Right atrium auricular region (tissue), 2 donors: ENCODE data around the gene CADM1. TPM values are rescaled to one million over a fixed set of nuclear protein-coding genes. Genes with fewer than 3 reads are reported as not detected.

Experiments used
- DNase-seq: peaks from one replicate; pipeline ENCODE4 v3.0.0-alpha.2; 2019; ENCODE audit warnings: low spot score
- H3K27ac ChIP-seq, 2 donors: fragments of 200-600 bp; sonication (generic); 1 replicate in 1 of 2; 2 replicates in 1 of 2; pipeline ENCODE4 v1.5.1; 2016 to 2019
- H3K27me3 ChIP-seq, 2 donors: fragments of 200-600 bp; sonication (generic); one replicate each; pipeline versions ENCODE4 v1.5.1 to v1.6.0; 2017 to 2019
- H3K36me3 ChIP-seq: fragments of 200-600 bp; sonication (generic); one replicate; pipeline ENCODE4 v1.5.1; 2016
- H3K4me1 ChIP-seq, 2 donors: fragments of 200-600 bp; sonication (generic); one replicate each; pipeline versions ENCODE4 v1.5.1 to v1.6.0; 2017 to 2019
- H3K4me3 ChIP-seq, 2 donors: fragments of 200-600 bp; sonication (generic); 1 replicate in 1 of 2; 2 replicates in 1 of 2; pipeline ENCODE4 v1.5.1; 2017 to 2019; ENCODE audit warnings: mild to moderate bottlenecking in 1 of 2, moderate library complexity in 1 of 2
- H3K9me3 ChIP-seq, 2 donors: fragments of 200-600 bp; sonication (generic); one replicate each; pipeline ENCODE4 v1.5.1; 2019
- total RNA-seq, 2 donors: library from RNA; depleted of rRNA; stranded (reverse); fragments of >200 nt; gene quantifications; one replicate each; pipeline ENCODE4 v1.1.0, GENCODE V29; 2016
- TF ChIP-seq, protein P1 (sequence below), 2 donors: fragments of 200-600 bp; sonication (generic); IDR thresholded peaks; one replicate each; pipeline ENCODE4 v1.5.1; 2019; ENCODE audit warnings: antibody characterized with exemption in 2 of 2

Gene CADM1
- total RNA-seq, 2 donors from 2014 or later, result 19.8 to 33.9 TPM

DNA sequence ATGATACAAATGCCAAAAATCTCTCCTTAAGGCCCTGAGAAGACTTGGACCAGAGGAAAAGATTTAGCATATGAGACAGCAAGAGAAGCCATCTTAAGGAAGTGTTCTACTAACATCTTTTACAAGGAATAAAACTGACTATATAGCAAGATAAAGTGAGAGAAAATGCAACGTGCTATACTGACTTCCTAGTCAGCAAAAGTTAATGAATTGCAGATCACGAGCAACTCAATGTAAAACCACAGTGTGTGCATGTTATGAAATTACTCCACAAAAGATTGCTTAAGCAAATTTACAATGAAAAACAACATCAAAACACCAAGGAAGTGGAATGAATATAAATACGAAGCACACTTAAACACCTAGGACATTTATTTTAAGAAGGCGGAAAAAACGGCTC, 187.5 kb downstream of the CADM1 start:
- H3K27ac ChIP-seq, result no peak overlapping the region
- H3K36me3 ChIP-seq, result no peaks in the 10 kb centered on the region
- no peaks in the 10 kb centered on the region for H3K9me3 ChIP-seq
- no peak overlapping the region for H3K4me3 ChIP-seq
- TF ChIP-seq, protein P1, sequence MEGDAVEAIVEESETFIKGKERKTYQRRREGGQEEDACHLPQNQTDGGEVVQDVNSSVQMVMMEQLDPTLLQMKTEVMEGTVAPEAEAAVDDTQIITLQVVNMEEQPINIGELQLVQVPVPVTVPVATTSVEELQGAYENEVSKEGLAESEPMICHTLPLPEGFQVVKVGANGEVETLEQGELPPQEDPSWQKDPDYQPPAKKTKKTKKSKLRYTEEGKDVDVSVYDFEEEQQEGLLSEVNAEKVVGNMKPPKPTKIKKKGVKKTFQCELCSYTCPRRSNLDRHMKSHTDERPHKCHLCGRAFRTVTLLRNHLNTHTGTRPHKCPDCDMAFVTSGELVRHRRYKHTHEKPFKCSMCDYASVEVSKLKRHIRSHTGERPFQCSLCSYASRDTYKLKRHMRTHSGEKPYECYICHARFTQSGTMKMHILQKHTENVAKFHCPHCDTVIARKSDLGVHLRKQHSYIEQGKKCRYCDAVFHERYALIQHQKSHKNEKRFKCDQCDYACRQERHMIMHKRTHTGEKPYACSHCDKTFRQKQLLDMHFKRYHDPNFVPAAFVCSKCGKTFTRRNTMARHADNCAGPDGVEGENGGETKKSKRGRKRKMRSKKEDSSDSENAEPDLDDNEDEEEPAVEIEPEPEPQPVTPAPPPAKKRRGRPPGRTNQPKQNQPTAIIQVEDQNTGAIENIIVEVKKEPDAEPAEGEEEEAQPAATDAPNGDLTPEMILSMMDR (IDR thresholded peaks at IDR 0.05), result no peak
- no peaks in the 10 kb centered on the region for H3K4me1 ChIP-seq
- DNase-seq, result no peak
- H3K27me3 ChIP-seq, result no peaks in the 10 kb centered on the region

DNA sequence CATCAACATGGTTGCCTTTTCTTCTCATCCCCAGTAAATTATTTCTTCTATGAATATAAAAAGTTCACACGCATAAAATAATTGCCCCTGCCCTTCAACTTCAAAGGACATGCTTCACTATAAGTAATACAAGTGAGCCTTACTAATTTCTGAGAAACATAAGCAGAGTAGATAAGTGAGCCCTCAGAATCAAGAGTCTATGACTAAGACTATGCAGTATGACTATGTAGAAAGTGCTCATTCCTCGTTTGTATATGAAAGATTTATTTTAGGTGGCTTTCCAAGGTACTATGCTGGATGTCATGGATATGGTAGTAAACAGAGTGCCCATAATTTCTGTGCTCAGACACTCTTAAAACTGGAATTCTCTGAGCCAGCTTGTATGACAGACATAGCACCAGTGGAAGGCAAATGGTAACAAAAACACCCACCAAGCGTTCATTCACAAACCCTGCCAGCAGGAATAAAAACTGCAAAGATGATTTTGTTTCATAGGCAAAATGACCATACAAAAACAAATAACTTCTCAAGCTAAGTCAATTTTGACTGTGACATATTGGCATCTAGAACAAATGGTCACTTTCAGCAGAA, 189.8 kb downstream of the CADM1 start:
- H3K4me1 ChIP-seq, result no peaks in the 10 kb centered on the region
- H3K27me3 ChIP-seq, result no peaks in the 10 kb centered on the region
- H3K9me3 ChIP-seq, result no peaks in the 10 kb centered on the region
- H3K4me3 ChIP-seq, result no peak overlapping the region
- no peaks in the 10 kb centered on the region for H3K36me3 ChIP-seq
- TF ChIP-seq, protein P1 (IDR thresholded peaks at IDR 0.05), result no peak
- no peak overlapping the region for H3K27ac ChIP-seq
- DNase-seq, result no peak

DNA sequence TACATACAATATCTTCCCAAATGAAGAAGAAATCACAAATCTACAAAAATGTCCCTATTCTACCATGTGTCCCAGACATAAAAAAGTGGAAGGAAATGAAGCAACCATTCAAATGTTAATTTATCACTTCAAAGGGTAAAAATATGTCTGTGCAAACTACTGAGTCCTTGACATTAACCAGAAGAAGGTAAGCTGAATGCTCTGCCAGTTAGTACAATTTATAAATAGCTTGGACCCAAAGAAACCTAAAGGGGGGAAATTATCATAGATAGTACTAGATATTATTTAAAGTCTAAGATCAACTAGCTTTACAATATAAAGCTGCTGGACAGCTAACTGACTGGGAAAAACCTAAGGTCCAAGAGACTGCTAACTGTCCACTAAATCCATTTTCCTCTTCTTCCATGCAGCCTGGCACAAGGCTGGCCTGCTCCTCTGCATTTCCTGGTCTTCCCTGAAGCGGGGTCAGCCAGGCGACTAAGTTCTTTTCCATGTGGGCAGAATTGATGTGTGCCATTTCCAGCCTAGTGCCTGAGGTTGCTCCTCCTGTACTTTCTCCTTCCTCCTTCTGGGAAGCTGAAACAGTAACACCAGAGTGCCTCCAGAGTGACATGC, 190.9 kb downstream of the CADM1 start:
- no peaks in the 10 kb centered on the region for H3K4me1 ChIP-seq
- no peaks in the 10 kb centered on the region for H3K9me3 ChIP-seq
- no peaks in the 10 kb centered on the region for H3K27me3 ChIP-seq
- H3K27ac ChIP-seq, result no peak overlapping the region
- no peak for DNase-seq
- no peaks in the 10 kb centered on the region for H3K36me3 ChIP-seq
- H3K4me3 ChIP-seq, result no peak overlapping the region
- TF ChIP-seq, protein P1 (IDR thresholded peaks at IDR 0.05), result no peak

DNA sequence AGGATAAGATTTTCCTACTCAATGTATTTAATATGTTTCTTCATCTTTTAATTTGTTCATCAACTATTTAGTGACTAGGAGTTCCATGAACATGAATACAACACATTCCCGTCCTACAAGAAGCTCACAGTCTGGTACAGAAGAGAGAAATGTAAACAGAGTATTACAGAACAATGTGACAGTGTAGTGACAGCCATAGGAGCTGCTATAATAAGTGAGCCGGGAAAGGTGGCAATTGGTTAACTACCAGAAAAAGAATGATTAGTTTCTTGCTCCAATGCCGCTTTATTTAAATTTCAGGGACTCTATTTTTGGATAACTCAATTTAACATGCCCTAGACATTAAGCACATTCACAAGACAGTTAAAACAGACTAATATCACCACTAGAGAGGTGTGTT, 192.3 kb downstream of the CADM1 start:
- DNase-seq, result no peak
- TF ChIP-seq, protein P1 (IDR thresholded peaks at IDR 0.05), result no peak

DNA sequence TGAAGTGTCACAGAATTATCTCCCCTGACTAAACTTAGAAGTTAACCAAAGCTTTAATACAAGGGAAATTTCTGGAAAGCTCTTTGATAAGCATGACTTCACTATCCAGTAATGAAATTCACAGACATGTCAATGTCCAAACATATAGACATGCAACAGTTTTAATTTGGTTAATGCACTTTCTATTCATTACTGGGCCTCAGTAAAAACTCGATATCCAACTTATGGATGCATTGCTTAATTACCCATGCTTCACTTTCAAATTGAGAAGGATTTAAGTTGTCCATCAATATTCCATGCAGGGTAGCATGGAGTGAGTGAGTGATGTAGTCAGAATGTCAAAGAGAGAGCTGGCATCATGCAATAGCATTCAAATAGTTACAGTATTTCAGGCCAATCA, 197.5 kb downstream of the CADM1 start:
- Histone ChIP-seq H3K4me1 (no peaks in the 10 kb centered on the region), H3K9me3 (no peaks in the 10 kb centered on the region), H3K27ac (no peak overlapping the region), H3K27me3 (no peaks in the 10 kb centered on the region), H3K36me3 (no peaks in the 10 kb centered on the region), H3K4me3 (no peak overlapping the region)
- TF ChIP-seq, protein P1 (IDR thresholded peaks at IDR 0.05), result no peak
- DNase-seq, result no peak

More for the DNA sequence above, 192.3 kb downstream of the CADM1 start:
- Histone ChIP-seq H3K4me1 (no peaks in the 10 kb centered on the region), H3K4me3 (no peak overlapping the region), H3K9me3 (no peaks in the 10 kb centered on the region), H3K27me3 (no peaks in the 10 kb centered on the region), H3K36me3 (no peaks in the 10 kb centered on the region), H3K27ac (no peak overlapping the region)
